ENCODE results near the gene HIRA.

- TF ChIP-seq POLR2A (IDR thresholded peaks at IDR 0.05) = no peak
- TF ChIP-seq, protein P1, sequence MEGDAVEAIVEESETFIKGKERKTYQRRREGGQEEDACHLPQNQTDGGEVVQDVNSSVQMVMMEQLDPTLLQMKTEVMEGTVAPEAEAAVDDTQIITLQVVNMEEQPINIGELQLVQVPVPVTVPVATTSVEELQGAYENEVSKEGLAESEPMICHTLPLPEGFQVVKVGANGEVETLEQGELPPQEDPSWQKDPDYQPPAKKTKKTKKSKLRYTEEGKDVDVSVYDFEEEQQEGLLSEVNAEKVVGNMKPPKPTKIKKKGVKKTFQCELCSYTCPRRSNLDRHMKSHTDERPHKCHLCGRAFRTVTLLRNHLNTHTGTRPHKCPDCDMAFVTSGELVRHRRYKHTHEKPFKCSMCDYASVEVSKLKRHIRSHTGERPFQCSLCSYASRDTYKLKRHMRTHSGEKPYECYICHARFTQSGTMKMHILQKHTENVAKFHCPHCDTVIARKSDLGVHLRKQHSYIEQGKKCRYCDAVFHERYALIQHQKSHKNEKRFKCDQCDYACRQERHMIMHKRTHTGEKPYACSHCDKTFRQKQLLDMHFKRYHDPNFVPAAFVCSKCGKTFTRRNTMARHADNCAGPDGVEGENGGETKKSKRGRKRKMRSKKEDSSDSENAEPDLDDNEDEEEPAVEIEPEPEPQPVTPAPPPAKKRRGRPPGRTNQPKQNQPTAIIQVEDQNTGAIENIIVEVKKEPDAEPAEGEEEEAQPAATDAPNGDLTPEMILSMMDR (IDR thresholded peaks at IDR 0.05) = no peak
- TF ChIP-seq EP300 (IDR thresholded peaks at IDR 0.05) = no peak
Observed at GRCh38 chr22:19385221-19385906, 46.2 kb downstream of the HIRA start.
